Ovary (tissue), 3 donors: Measurements from ENCODE around the gene SORCS2.

Experiments
- POLR2A ChIP-seq: fragments of 450-650 bp; IDR thresholded peaks from one replicate; pipeline ENCODE4 v1.6.1; 2017; ENCODE audit warnings: antibody characterized with exemption, mild to moderate bottlenecking, moderate library complexity
- TF ChIP-seq, protein P1 (sequence below), 3 donors: fragments of 450-650 bp in 2 of 3; fragments of 200-600 bp in 1 of 3; IDR thresholded peaks; one replicate each; pipeline versions ENCODE4 v1.5.1 to v1.8.0; 2016 to 2022; ENCODE audit warnings: antibody characterized with exemption in 3 of 3, mild to moderate bottlenecking in 1 of 3
- donor health status: DM: no; HTN: no; CAD: no.

DNA sequence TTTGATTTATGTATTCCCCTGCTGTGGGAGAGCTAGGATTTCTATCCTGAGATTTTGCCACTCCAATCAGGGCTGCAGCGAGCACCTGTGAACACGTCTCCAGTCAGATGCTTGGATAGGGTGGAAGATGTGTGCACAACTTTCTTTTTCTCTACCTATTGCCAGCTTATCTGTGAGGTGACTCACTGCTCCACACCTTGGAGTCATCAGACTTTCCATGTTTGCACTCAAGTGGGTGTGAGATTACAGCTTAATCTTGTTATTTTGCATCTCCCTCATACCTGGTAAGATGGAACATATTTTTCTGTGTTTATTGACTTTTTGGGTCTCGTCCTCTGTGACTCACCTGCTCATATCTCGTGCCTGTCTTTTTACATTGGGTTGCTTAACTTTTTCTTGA is 210.2 kb downstream of the SORCS2 start:
- TF ChIP-seq, protein P1, sequence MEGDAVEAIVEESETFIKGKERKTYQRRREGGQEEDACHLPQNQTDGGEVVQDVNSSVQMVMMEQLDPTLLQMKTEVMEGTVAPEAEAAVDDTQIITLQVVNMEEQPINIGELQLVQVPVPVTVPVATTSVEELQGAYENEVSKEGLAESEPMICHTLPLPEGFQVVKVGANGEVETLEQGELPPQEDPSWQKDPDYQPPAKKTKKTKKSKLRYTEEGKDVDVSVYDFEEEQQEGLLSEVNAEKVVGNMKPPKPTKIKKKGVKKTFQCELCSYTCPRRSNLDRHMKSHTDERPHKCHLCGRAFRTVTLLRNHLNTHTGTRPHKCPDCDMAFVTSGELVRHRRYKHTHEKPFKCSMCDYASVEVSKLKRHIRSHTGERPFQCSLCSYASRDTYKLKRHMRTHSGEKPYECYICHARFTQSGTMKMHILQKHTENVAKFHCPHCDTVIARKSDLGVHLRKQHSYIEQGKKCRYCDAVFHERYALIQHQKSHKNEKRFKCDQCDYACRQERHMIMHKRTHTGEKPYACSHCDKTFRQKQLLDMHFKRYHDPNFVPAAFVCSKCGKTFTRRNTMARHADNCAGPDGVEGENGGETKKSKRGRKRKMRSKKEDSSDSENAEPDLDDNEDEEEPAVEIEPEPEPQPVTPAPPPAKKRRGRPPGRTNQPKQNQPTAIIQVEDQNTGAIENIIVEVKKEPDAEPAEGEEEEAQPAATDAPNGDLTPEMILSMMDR (IDR thresholded peaks at IDR 0.05), result no peak
- TF ChIP-seq POLR2A, result no peak
